Loucy (cell line): Measurements from ENCODE around the gene MAPK8.

Experiments
- CTCF ChIP-seq: fragments of 200-600 bp; sonication (generic); conservative IDR thresholded peaks from 2 replicates; pipeline ENCODE4 v1.5.1; 2014; ENCODE audit warnings: mild to moderate bottlenecking, antibody characterized with exemption, low read length
- EZH2phosphoT487 ChIP-seq: fragments of 200-600 bp; IDR thresholded peaks from 2 replicates; pipeline ENCODE4 v1.6.1; 2018; ENCODE audit warnings: antibody characterized with exemption, mild to moderate bottlenecking, moderate library complexity, borderline replicate concordance

- TF ChIP-seq CTCF (no peak), EZH2phosphoT487 (no peak)
Measured at GRCh38 chr10:48481385-48481784, 174.9 kb downstream of the MAPK8 start.
